Measurements from ENCODE around the gene ROR2. TPM values are rescaled to one million over a fixed set of nuclear protein-coding genes. Genes with fewer than 3 reads are reported as not detected.

Gene ROR2
- total and polyA plus RNA-seq, 2 of the 8 experiments (the other 6 are each of a cell fraction or from before 2014, with no cell fraction given) = 2.7 to 4.3 TPM

DNA sequence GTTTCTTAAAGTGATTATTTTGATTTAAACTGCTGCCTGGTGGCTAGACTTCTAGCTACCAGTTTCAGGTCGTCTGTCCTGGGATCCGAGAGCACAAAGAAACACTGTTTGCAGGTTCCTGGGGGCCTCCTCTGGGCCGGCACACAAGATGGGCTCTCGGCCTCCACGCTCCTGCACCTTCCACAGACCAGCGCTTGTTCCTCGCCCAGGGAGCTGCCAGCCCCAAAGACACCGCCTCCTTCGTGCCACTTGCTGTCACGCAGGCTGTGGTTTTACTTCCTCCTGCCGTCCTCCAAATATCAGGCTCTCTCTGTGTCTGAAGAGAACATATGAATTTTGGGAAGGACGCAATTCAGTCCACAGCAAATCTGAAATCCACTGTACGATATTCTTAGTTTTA, 105.8 kb downstream of the ROR2 start (continued):
- TF ChIP-seq E2F6 (IDR thresholded peaks at IDR 0.05) = no peak
- TF ChIP-seq TAF1 (IDR thresholded peaks at IDR 0.05; ENCODE audit: low read depth, low read length) = no peak
- no peak for TF ChIP-seq USF2 (IDR thresholded peaks at IDR 0.05; ENCODE audit: low read length)
- TF ChIP-seq CBX8 (IDR thresholded peaks at IDR 0.05; ENCODE audit: borderline replicate concordance, low read depth, low read length) = no peak
- no peak for TF ChIP-seq SAP30 (IDR thresholded peaks at IDR 0.05; ENCODE audit: insufficient read depth, insufficient replicate concordance, low read length)

Measured in H1 (cell line).